GM12891 (cell line): ENCODE data around the gene STEAP4.

Experiments
- POLR2A ChIP-seq: IDR thresholded peaks from 2 replicates; pipeline ENCODE4 v1.6.1; 2011; ENCODE audit warnings: low read depth, low read length, control low read depth
- POLR2AphosphoS5 ChIP-seq: IDR thresholded peaks from 2 replicates; pipeline ENCODE4 v1.6.1; 2011; ENCODE audit warnings: low read depth, low read length, control low read depth

DNA sequence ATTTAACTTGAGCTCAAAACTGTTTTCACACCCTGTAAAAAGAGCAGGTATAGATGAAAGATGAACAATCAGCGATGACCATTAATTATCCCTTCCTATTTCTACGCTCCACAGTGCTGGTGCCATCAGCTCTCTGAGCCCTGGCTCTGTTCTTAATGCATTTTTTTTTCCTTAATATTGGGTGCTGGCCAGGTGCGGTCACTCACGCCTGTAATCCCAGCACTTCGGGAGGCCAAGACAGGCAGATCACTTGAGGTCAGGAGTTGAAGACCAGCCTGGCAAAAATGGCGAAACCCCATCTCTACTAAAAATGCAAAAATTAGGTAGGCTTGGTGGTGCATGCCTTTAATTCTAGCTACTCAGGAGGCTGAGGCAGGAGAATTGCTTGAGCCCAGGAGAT lies 4.2 kb downstream of the STEAP4 start:
- TF ChIP-seq POLR2AphosphoS5 (no peak), POLR2A (no peak)
